GM19463 (cell line): ENCODE data around the gene ZNF436.

ENCODE experiments used
- ATAC-seq: cut with Tn5 transposase; IDR thresholded peaks from one replicate; pipeline ENCODE4 v1.9.1; 2021; ENCODE audit warnings: mild to moderate bottlenecking, moderate library complexity; ENCODE audit not compliant: unreplicated experiment

ZNF436 gene

GRCh38 chr1:23369335-23370013 lies at the start of gene ZNF436:
ZNF436 (minus strand) TSS chr1:23369836; CDS start chr1:23368005, 1,831 bp downstream.
- ATAC-seq, result no peak

DNA sequence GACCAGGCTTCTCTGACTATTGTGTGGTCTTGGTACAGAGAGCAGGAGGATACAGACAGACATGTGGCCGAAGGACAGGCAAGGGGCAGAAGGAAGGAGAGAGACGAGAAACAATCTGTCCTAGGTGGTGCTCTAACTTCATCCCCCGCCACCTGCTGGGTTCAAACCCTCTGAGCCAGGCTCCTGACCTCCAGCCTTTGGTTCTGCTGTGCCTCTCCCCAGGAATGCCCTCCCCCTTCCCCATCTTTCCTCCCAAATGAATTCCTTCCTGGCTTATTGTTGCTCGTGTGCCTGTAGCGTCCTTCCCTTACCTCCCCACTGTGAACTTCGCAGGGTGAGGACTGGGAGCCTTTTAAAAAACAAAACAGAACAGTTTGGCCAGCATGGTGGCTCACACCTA lies 49.5 kb upstream of the ZNF436 start:
- ATAC-seq, result no peak

GRCh38 chr1:23417570-23417969 lies 47.9 kb upstream of the ZNF436 start:
- ATAC-seq, result no peak

GRCh38 chr1:23416964-23417363 lies 47.3 kb upstream of the ZNF436 start:
- ATAC-seq, result no peak

DNA sequence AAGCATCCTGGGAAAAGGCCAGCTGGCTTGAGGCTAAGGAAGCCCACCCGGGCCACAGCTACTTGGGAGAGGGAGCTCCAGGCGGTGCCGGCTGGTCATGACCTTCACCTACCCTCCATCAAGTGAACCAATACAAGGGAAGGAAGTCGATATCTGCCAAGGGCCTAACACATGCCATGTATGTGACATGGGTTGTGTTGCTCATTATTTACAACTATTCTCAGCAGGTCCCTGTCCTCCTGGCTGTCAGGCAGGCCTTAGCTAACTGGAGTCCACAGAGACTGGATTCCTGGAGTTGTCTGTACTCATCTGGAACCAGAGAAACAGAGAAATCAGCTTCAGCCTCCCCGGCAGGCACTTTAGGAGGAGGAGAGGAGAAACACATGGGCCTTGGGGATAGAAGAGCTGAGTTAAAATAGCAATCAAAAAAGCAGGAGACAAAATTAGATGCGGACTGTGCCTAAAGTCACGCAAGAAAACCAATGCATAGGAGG lies 39.2 kb upstream of the ZNF436 start:
- ATAC-seq, result no peak

GRCh38 chr1:23407016-23407630 lies 37.5 kb upstream of the ZNF436 start:
- no peak for ATAC-seq

GRCh38 chr1:23405946-23406345 lies 36.3 kb upstream of the ZNF436 start:
- ATAC-seq, result no peak

DNA sequence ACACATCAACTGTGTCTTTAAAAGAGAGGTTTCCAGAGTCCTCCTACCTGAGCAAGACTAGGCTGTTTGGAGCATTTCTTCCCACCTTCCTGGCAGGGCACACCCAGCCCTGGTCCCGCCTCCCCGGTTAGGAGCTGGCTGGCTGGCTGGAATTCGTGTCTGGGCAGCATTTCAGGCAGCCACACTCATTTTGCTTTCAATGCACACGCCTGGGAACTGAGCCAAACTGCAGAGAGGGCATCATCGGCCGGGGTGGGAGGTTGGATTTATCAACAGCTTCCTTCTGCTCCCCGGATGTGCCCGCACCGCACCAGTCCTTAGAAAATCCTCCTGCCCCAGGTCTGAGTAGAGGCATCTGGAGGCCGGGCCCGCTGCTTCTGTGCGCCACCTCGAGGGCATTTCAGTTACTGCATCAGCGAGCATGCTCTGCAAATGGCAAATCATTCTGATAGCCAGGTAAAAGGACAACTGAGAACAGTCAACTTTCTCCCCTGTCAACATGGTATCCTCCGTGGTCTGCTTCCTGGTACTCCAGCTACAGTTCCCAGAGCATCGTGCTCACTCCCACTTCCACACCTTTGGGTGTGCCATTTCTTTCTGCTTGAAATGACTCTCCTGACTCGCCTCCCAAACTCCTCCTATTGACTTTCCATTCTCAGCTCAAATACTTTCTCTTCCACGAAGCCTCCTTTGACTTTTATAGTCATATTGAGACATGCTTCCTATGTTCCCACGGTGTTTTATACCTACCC lies 34.3 kb upstream of the ZNF436 start:
- no peak for ATAC-seq

- ATAC-seq, result no peak
These were observed 33.7 kb upstream of the ZNF436 start for GRCh38 chr1:23403355-23403734.

GRCh38 chr1:23403038-23403336 lies 33.4 kb upstream of the ZNF436 start:
- no peak for ATAC-seq

GRCh38 chr1:23402286-23403037 lies 32.8 kb upstream of the ZNF436 start:
- ATAC-seq, result no peak

- ATAC-seq, result no peak
These were observed 31.7 kb upstream of the ZNF436 start for GRCh38 chr1:23401313-23401712.

GRCh38 chr1:23400324-23401114 lies 30.9 kb upstream of the ZNF436 start:
- no peak for ATAC-seq

- ATAC-seq, result no peak
These were observed 29.6 kb upstream of the ZNF436 start for GRCh38 chr1:23399229-23399628.

DNA sequence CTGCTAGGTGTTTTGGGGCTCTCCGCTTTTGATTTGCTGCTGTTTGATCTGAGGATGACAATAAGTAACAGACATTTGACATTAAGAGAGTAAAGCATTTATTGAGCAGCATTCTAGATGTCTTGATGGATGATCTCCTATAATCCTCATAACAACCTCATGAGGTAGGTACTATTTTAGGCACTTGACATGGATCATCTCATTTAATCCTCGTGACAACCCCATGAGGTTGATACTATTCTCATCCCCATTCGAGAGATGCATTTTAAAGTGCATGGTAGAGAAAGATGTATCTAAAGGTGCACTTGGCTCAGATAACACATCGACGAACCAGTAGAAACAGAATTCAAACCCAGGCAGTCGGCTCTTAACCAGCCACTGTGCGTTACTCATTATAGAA lies 28.3 kb upstream of the ZNF436 start:
- ATAC-seq, result no peak

DNA sequence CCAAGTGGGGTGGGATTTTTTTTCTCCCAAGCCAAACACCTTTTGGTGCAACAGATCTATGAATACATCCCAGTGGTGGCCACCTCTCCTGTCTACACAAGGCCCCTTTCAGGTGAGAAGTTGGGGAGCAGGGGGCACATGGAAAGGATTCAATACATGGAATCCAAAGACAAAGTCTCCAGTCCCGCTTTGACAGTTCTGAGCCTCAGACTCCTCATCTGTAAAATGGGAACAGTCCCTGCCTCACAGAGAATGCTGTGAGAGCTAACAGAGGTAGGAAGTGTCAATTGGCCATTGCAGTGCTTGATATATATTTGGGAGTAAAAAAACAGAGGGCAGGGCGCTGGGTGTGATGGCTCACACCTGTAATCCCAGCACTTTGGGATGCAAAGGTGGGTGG lies 26.7 kb upstream of the ZNF436 start:
- no peak for ATAC-seq

DNA sequence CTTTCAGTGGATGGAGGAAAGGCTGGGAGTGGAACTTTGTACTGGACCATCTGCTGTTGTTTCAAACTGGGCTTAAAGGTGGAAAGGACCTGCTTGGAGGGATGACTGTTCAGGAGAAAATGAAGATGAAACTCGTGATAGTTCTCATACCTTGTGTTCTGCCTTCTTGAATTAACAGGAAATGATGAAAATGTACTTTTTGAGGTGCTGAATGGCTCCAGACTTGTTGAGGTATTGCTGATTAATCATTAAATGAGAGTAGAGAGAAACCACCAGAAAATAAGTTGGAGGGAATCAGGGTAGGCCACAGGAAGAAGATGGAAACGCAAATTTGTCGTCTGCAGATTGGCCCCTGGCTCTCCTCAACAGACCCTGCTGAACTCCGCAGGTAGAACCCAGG lies 26.2 kb upstream of the ZNF436 start:
- ATAC-seq, result no peak

- ATAC-seq, result no peak
These were observed 25.6 kb upstream of the ZNF436 start for GRCh38 chr1:23395154-23395724.

DNA sequence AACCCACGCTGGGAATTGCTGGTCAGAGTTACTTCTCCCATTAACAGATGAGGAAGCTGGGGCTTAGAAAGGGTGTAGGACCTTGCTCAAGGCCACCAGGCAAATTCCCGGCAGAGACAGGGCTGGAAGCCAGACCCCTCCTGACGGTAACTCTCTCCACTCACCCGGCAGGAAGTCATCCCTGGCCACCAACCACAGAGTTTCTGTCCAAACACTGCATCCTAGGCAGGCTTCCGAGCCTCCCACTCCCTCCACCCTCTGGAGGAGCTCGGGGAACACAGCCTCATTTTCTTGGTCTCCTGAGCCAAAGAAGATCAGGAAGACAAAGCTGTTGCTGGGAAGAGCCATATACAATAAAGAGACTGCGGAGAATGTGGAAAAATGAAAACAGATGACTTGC lies 25.0 kb upstream of the ZNF436 start:
- ATAC-seq, result no peak

DNA sequence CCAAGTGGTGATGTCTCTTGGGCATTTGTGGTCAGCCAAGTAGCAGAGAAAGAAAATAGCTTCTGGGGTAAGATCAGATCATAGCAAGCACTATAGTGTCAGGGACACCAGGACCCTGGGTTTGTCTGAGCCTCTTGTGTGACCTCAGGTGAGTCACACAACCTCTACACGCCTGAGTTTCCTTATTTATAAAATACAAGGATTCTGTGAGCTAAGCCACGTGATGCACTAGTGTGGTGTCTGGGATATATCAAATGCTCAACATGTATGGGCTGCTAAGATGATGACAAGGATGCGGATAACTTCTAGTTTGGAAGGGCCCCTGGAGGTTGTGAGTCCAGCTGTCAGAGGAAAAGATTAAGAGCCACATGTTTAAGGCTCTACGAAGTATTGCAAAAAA lies 24.5 kb upstream of the ZNF436 start:
- no peak for ATAC-seq
